B cell (primary cell): ENCODE results near the gene WFDC11.
"Not testable (repeated sequence)": the region's sequence is repeated elsewhere in the genome, so short reads cannot be mapped to it uniquely, and the experiment has no call there.

ENCODE experiments used
- EZH2 ChIP-seq: IDR thresholded peaks from 2 replicates; pipeline ENCODE4 v1.6.1; 2012; ENCODE audit warnings: borderline replicate concordance, low read depth, mild to moderate bottlenecking, moderate library complexity, low read length; ENCODE audit not compliant: insufficient read depth, poor library complexity, severe bottlenecking
- TF ChIP-seq, protein P1 (sequence below): fragments of 200-600 bp; IDR thresholded peaks from one replicate; pipeline ENCODE4 v1.8.0; 2022; ENCODE audit warnings: antibody characterized with exemption, mild to moderate bottlenecking

DNA sequence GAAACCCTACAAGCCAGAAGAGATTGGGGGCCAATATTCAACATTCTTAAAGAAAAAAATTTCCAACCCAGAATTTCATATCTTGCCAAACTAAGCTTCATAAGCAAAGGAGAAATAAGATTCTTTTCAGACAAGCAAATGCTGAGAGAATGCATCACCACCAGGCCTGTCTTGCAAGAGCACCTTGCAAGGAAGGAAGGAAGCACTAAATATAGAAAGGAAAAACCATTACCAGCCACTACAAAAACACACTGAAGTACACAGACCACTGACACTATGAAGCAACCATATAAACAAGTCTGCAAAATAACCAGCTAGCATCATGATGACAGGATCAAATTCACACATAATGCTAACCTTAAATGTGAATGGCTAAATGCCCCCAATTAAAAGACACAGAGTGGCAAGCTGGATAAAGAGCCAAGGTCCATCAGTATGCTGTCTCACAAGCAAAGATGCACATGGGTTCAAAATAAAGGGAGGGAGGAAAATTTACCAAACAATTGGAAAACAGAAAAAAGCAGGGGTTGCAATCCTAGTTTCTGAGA is 46.2 kb upstream of the WFDC11 start:
- TF ChIP-seq, protein P1, sequence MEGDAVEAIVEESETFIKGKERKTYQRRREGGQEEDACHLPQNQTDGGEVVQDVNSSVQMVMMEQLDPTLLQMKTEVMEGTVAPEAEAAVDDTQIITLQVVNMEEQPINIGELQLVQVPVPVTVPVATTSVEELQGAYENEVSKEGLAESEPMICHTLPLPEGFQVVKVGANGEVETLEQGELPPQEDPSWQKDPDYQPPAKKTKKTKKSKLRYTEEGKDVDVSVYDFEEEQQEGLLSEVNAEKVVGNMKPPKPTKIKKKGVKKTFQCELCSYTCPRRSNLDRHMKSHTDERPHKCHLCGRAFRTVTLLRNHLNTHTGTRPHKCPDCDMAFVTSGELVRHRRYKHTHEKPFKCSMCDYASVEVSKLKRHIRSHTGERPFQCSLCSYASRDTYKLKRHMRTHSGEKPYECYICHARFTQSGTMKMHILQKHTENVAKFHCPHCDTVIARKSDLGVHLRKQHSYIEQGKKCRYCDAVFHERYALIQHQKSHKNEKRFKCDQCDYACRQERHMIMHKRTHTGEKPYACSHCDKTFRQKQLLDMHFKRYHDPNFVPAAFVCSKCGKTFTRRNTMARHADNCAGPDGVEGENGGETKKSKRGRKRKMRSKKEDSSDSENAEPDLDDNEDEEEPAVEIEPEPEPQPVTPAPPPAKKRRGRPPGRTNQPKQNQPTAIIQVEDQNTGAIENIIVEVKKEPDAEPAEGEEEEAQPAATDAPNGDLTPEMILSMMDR, result not testable (repeated sequence)
- TF ChIP-seq EZH2, result not testable (repeated sequence)
